HG03558 (cell line): ENCODE results near the gene ALG2.
A peak's percentile ranks its signal among the peaks of the same experiment; 100 is the strongest.

ENCODE experiments used
- ATAC-seq: cut with Tn5 transposase; IDR thresholded peaks from one replicate; pipeline ENCODE4 v1.9.1; 2021; ENCODE audit warnings: moderate number of reproducible peaks; ENCODE audit not compliant: unreplicated experiment; ENCODE audit errors: extremely low read depth

Gene ALG2

GRCh38 chr9:99177576-99178366 lies 44.0 kb downstream of the ALG2 start:
- no peak for ATAC-seq

GRCh38 chr9:99176527-99177013 lies 45.2 kb downstream of the ALG2 start:
- ATAC-seq = no peak

GRCh38 chr9:99173570-99174504 lies 47.9 kb downstream of the ALG2 start:
- peak; percentile 65 for ATAC-seq

GRCh38 chr9:99172124-99173091 lies 49.3 kb downstream of the ALG2 start:
- no peak for ATAC-seq

GRCh38 chr9:99171225-99172123 lies 50.3 kb downstream of the ALG2 start:
- no peak for ATAC-seq

- no peak for ATAC-seq
Measured at GRCh38 chr9:99169982-99170761, 51.6 kb downstream of the ALG2 start.

- no peak for ATAC-seq
Measured at GRCh38 chr9:99169086-99169485, 52.7 kb downstream of the ALG2 start.

- ATAC-seq = no peak
Measured at GRCh38 chr9:99167694-99168093, 54.0 kb downstream of the ALG2 start.

GRCh38 chr9:99167119-99167518 lies 54.6 kb downstream of the ALG2 start:
- ATAC-seq = no peak
